ENCODE measurements around the gene LEO1. TPM values are rescaled to one million over a fixed set of nuclear protein-coding genes. Genes with fewer than 3 reads are reported as not detected.
"Not testable (repeated sequence)": the region's sequence is repeated elsewhere in the genome, so short reads cannot be mapped to it uniquely, and the experiment has no call there.

Gene LEO1
- total RNA-seq, 1 donor from 2014 or later: 19.9 TPM

DNA sequence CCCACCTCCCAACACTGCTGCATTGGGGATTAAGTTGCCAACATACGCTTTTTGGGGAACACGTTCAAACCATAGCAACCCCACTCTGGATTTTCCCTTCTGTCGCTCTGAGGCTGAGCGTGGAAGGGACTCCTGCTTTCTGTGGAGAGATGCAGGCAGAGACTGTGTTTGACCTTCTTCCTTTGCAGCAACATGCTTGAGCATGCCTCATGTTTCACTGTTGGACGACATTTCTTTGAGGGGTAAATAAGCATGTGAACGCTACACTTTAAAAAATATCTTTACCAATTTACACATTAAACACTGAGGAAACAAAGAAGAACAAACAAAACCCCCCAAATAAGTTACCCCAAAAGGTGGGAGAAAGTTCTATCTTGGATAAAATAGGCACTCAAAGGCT lies 33.2 kb upstream of the LEO1 start:
- TF ChIP-seq, protein P1, sequence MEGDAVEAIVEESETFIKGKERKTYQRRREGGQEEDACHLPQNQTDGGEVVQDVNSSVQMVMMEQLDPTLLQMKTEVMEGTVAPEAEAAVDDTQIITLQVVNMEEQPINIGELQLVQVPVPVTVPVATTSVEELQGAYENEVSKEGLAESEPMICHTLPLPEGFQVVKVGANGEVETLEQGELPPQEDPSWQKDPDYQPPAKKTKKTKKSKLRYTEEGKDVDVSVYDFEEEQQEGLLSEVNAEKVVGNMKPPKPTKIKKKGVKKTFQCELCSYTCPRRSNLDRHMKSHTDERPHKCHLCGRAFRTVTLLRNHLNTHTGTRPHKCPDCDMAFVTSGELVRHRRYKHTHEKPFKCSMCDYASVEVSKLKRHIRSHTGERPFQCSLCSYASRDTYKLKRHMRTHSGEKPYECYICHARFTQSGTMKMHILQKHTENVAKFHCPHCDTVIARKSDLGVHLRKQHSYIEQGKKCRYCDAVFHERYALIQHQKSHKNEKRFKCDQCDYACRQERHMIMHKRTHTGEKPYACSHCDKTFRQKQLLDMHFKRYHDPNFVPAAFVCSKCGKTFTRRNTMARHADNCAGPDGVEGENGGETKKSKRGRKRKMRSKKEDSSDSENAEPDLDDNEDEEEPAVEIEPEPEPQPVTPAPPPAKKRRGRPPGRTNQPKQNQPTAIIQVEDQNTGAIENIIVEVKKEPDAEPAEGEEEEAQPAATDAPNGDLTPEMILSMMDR (IDR thresholded peaks at IDR 0.05; ENCODE audit: insufficient read depth, low read length, poor library complexity, severe bottlenecking): no peak
- no peak for DNase-seq (ENCODE audit: low read depth)
- Histone ChIP-seq H3K36me3 (ENCODE audit: control insufficient read depth, insufficient read depth, low read length) (no peaks in the 10 kb centered on the region), H3K4me3 (ENCODE audit: low read depth, low read length) (no peak overlapping the region), H3K27me3 (ENCODE audit: control insufficient read depth, insufficient read depth, low read length) (no peaks in the 10 kb centered on the region)

DNA sequence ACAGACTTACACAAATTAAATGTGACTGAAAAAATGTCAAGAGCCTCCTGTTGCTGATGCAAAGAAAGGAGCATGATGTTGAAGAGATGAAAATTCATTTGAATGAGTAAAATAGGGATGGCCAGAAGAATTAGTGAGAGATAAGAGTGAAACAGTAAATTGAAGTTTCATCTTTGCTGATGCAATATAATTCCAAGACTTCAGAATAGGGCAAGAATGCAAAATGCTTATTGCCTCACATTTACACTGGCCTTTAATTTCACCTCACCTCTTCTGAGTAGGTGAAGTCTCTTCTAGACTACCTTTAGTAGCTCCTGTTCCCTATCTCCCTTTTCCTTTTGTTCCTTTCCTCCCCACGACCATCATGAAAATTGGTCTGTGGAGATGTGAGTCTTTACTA lies 32.1 kb upstream of the LEO1 start:
- H3K27me3 ChIP-seq (ENCODE audit: control insufficient read depth, insufficient read depth, low read length): no peaks in the 10 kb centered on the region
- DNase-seq (ENCODE audit: low read depth): no peak
- no peaks in the 10 kb centered on the region for H3K36me3 ChIP-seq (ENCODE audit: control insufficient read depth, insufficient read depth, low read length)
- TF ChIP-seq, protein P1 (IDR thresholded peaks at IDR 0.05; ENCODE audit: insufficient read depth, low read length, poor library complexity, severe bottlenecking): no peak
- no peak overlapping the region for H3K4me3 ChIP-seq (ENCODE audit: low read depth, low read length)

DNA sequence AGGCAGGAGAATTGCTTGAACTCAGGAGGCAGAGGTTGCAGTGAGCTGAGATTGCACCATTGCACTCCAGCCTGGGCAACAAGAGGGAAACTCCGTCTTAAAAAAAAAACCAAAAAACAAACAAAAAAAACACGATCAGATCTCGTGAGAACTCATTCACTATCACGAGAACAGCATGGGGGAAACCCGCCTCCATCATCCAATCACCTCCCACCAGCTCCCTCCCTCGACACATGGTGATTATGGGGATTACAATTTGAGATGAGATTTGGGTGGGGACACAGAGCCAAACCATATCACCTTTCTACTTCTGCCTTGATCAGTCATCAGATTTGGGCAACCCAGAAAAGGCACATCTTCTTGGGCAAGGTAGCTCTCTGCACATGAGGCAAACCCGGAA lies 31.5 kb upstream of the LEO1 start:
- not testable (repeated sequence) for DNase-seq (ENCODE audit: low read depth); H3K4me3 ChIP-seq (ENCODE audit: low read depth, low read length); H3K27me3 ChIP-seq (ENCODE audit: control insufficient read depth, insufficient read depth, low read length); H3K36me3 ChIP-seq (ENCODE audit: control insufficient read depth, insufficient read depth, low read length)

DNA sequence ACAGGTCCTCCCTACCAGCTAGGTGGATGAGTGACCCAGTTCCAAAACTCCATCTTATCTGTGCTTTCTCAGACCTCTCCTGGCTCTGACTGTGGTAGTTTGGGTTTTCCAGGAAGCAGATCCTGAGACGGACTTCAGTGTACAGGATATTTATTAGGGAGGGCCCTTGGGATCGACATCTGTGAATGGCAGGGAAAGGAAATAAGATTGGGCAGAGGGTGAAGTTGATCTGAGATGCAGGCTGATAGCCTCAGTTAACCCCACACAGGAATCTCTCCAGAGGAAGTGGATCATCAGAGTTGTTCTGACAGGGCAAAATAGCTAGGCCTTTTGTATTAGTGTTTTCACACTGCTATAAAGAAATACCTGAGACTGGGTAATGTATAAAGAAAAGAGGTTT lies 30.8 kb upstream of the LEO1 start:
- H3K27me3 ChIP-seq (ENCODE audit: control insufficient read depth, insufficient read depth, low read length): no peaks in the 10 kb centered on the region
- TF ChIP-seq, protein P1 (IDR thresholded peaks at IDR 0.05; ENCODE audit: insufficient read depth, low read length, poor library complexity, severe bottlenecking): no peak
- no peak for DNase-seq (ENCODE audit: low read depth)
- H3K36me3 ChIP-seq (ENCODE audit: control insufficient read depth, insufficient read depth, low read length): no peaks in the 10 kb centered on the region
- H3K4me3 ChIP-seq (ENCODE audit: low read depth, low read length): no peak overlapping the region

DNA sequence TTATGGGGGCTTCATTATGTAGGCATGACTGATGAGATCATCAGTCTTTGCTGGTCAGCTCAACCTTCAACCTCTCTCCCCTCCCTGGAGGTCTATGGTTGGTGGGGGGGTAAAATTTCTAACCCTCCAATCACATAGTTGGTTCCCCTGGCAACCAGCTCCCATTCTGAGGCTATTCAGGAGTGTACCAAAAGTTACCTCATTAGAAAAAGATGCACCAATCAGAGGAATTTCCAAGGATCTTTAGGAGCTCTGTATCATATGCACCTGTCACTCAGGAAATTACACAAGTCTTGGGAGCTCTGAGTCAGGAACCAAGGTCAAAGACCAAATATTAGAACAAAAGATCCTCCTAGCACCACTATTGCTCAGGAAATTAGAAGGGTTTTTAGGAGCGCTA lies 21.4 kb upstream of the LEO1 start:
- TF ChIP-seq, protein P1 (IDR thresholded peaks at IDR 0.05; ENCODE audit: insufficient read depth, low read length, poor library complexity, severe bottlenecking): no peak
- Histone ChIP-seq H3K4me3 (ENCODE audit: low read depth, low read length) (no peak overlapping the region), H3K36me3 (ENCODE audit: control insufficient read depth, insufficient read depth, low read length) (no peaks in the 10 kb centered on the region), H3K27me3 (ENCODE audit: control insufficient read depth, insufficient read depth, low read length) (no peaks in the 10 kb centered on the region)
- no peak for DNase-seq (ENCODE audit: low read depth)

DNA sequence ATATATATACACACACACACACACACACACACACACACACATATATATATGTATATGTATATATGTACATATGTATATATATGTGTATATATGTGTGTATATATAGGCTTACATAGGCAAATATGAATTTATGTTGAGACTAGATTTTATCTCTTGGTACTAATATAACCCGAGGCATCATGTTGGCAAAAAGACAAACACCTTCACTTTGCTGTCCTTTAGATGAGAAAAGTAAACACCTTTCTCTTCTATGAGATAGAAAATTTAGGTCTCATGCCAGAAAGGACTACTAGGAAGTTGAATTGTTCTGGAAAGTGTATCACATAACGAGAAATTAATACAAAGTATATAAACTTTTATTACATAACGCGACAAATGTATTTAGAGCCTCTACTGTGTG lies 19.6 kb upstream of the LEO1 start:
- Histone ChIP-seq H3K4me3 (ENCODE audit: low read depth, low read length) (no peak overlapping the region), H3K27me3 (ENCODE audit: control insufficient read depth, insufficient read depth, low read length) (no peaks in the 10 kb centered on the region), H3K36me3 (ENCODE audit: control insufficient read depth, insufficient read depth, low read length) (no peaks in the 10 kb centered on the region)
- TF ChIP-seq, protein P1 (IDR thresholded peaks at IDR 0.05; ENCODE audit: insufficient read depth, low read length, poor library complexity, severe bottlenecking): no peak
- DNase-seq (ENCODE audit: low read depth): no peak
